HG02970 (cell line): ENCODE measurements around the gene TMPRSS9.
"Not testable (repeated sequence)": the region's sequence is repeated elsewhere in the genome, so short reads cannot be mapped to it uniquely, and the experiment has no call there.

ENCODE experiments used
- ATAC-seq: cut with Tn5 transposase; IDR thresholded peaks from one replicate; pipeline ENCODE4 v1.9.1; 2021; ENCODE audit warnings: mild to moderate bottlenecking, moderate library complexity, moderate number of reproducible peaks; ENCODE audit not compliant: unreplicated experiment, low FRiP score

Gene TMPRSS9

DNA sequence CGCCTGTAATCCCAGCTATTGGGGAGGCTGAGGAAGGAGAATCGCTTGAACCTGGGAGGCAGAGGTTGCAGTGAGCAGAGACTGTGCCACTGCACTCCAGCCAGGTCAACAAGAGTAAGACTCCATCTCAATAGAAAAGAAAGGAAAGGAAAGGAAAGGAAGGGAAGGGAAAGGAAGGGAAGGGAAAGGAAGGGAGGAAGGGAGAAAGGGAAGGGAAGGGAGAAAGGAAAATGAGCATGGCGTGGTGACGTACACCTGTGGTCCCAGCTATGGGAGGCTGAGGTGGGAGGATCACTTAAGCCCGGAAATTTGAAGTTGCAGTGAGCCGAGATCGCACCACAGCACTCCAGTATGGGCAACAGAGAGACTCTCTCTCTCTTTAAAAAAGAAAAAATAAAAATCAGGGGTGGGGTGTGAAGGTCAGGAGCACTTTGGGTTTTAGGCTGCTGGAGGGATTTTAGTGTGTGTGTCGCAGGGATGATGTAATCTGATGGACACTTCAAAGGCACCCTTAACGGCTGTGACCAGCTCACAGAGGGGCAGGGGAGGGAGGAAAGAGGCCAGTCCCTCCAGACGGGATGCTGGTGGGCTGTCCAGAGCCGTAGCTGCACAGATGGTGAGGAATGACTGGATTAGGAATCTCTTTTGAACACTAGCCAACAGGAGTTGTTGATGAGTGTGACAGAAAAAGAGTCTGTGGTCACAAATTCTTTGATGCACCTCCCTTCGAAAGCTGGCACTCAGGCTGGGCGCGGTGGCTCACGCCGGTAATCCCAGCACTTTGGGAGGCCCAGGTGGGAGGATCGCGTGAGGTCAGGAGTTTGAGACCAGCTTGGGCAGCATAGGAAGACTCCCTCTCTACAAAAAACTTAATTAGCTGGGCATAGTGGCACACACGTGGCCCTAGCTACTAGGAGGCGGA lies 27.6 kb downstream of the TMPRSS9 start:
- no peak for ATAC-seq

DNA sequence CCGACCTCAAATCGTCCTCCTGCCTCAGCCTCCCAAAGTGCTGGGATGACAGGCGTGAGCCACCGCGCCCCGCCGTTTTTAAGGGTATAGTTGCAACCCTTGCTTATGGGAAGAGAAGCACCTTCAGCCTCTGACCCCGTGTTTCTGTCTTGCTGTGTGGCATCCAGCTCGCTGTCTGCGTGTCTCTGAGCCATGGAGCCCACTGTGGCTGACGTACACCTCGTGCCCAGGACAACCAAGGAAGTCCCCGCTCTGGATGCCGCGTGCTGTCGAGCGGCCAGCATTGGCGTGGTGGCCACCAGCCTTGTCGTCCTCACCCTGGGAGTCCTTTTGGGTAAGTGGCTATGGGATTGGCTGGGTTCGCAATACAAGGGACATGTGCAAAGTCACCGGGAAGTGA lies 29.5 kb downstream of the TMPRSS9 start:
- no peak for ATAC-seq

DNA sequence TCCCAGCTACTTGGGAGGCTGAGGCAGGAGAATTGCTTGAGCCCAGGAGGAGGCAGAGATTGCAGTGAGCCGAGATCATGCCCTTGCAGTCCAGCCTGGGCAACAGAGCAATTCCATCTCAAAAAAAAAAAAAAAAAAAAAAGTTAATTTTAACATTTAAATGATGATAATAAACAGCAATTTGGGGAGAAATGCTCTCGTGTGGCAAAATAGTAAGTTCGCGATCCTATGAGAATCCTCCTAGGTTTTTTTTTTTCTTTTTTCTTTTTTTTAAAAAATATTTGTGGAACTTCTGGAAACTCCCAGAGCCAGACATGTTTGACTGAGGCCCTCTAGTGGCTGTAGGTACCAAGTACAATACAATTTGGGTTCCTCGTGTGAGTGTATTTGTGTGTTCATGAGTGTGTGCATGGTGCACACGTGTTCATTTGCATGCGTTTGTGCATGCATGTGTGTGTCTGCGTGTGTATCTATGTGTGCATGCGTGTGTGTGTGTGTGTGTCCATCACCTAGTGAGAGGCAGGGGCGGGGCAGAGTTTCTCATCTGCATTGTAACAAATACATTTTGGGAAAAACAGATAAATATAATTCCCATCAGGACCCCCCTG lies 31.2 kb downstream of the TMPRSS9 start:
- no peak for ATAC-seq

GRCh38 chr19:2392366-2392765 lies 32.3 kb downstream of the TMPRSS9 start:
- no peak for ATAC-seq

- not testable (repeated sequence) for ATAC-seq
Measured at GRCh38 chr19:2392899-2393298, 32.8 kb downstream of the TMPRSS9 start.

DNA sequence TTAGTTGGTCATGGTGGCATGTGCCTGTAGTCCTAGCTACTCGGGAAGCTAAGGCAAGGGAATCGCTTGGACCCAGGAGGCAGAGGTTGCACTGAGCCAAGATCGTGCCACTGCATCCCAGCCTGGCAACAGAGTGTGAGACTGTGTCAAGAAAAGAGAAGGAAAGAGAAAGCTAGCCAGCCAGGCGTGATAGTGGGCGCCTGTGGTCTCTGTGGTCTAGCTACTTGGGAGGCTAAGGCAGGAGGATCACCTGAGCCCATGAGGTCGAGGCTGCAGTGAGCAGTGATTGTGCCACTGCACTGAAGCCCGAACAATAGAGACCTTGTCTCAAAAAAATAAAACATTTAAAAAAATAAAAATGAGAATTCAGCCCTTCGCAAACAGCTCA lies 34.0 kb downstream of the TMPRSS9 start:
- no peak for ATAC-seq

- no peak for ATAC-seq
Measured at GRCh38 chr19:2394442-2395292, 34.6 kb downstream of the TMPRSS9 start.

- not testable (repeated sequence) for ATAC-seq
Measured at GRCh38 chr19:2395293-2395829, 35.3 kb downstream of the TMPRSS9 start.

DNA sequence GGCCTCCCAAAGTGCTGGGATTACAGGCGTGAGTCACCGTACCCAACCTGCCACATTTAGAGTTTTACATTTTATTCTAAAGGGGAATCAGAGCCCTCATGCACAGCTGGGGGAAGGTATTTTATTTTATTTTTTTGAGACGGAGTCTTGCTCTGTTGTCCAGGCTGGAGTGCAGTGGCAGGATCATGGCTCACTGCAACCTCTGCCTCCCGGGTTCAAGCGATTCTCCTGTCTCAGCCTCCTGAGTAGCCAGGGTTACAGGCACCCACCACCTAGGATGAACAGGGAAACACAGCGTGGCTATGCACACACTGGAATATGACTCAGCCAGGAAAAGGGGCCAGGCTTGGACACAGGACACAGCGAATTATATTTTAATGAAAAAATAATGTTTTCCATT lies 37.1 kb downstream of the TMPRSS9 start:
- ATAC-seq: not testable (repeated sequence)

GRCh38 chr19:2398735-2399305 lies 38.8 kb downstream of the TMPRSS9 start:
- ATAC-seq: no peak

DNA sequence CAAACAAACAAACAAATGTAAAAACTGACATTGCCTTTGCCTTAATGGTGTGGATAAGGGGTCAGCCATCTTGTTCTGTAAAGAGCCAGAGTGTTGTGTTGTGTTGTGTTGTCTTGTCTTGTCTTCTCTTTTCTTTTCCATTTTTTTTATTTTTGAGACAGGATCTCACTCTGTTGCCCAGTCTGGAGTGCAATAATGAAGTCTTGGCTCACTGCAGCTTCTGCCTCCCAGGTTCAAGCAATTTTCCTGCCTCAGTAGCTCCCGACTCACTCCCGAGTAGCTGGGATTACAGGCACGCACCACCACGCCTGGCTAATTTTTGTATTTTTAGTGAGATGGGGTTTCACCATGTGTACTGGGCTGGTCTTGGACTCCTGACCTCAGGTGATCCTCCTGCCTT lies 39.5 kb downstream of the TMPRSS9 start:
- ATAC-seq: no peak

GRCh38 chr19:2408247-2408646 lies 48.2 kb downstream of the TMPRSS9 start:
- ATAC-seq: no peak

- ATAC-seq: no peak
Measured at GRCh38 chr19:2409352-2409912, 49.4 kb downstream of the TMPRSS9 start.

DNA sequence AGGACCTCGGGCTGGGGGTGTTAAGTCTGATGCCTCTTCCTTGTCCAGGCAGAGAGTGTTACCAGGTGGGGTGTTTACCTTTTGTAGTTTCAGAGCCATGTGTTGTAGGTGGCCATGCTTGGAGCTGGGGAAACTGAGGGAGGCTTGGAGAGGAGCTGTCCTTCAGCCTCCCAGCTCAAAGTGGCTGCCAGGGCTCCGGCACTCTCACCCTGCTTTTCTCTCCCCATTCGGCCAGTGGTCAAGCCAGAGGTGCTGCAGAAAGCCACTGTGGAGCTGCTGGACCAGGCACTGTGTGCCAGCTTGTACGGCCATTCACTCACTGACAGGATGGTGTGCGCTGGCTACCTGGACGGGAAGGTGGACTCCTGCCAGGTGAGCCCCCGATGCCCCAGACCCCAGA lies 50.0 kb downstream of the TMPRSS9 start:
- no peak for ATAC-seq

- no peak for ATAC-seq
Measured at GRCh38 chr19:2411709-2412108, 51.6 kb downstream of the TMPRSS9 start.

- no peak for ATAC-seq
Measured at GRCh38 chr19:2412449-2412848, 52.4 kb downstream of the TMPRSS9 start.

GRCh38 chr19:2413159-2413558 lies 53.1 kb downstream of the TMPRSS9 start:
- ATAC-seq: no peak

DNA sequence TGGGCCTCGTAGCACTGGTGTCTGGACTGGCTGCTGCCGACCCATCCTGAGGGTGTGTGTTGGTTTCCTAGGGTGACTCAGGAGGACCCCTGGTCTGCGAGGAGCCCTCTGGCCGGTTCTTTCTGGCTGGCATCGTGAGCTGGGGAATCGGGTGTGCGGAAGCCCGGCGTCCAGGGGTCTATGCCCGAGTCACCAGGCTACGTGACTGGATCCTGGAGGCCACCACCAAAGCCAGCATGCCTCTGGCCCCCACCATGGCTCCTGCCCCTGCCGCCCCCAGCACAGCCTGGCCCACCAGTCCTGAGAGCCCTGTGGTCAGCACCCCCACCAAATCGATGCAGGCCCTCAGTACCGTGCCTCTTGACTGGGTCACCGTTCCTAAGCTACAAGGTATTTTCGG lies 53.6 kb downstream of the TMPRSS9 start:
- no peak for ATAC-seq

DNA sequence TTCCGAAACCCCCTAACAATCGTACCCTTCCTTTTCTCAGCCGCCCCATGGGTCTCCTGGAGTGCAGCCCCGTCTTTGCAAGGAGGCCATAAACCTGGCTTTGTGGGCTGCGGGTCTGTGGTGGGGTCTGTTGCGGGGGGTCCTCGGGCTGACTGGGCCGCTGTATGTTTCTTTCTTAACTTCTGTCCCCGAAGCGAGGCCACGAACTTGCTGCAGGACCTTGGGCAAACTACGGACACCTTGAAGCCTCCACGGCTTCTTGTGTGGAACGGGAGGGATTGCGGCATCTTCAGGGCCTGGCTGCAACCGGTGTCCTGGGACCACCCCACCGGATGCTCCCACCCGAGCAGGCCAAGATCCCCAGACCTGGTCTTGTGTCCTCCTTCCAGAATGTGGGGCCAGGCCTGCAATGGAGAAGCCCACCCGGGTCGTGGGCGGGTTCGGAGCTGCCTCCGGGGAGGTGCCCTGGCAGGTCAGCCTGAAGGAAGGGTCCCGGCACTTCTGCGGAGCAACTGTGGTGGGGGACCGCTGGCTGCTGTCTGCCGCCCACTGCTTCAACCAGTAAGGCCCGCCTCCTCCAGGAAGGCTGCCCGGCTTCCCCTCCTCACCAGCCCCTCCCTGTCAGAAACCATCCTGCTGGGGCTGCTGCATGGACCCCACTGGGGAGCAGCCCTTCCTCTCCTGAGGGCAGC lies 55.4 kb downstream of the TMPRSS9 start:
- ATAC-seq: no peak

DNA sequence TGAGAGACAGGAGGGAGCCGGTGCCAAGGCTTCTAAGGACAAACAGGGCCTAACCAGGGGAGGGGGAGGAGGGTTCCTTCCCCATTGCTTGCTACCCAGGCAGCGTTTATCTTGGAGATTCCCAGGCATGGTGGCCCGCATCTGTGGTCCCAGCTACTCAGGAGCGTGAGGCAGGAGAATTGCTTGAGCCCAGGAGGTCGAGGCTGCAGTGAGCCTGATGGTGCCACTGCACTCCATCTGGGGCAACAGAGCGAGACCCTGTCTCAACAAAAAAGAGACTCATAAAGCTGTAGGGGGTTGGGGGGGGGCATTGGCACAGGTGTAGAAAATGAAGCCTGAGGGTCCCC lies 55.9 kb downstream of the TMPRSS9 start:
- no peak for ATAC-seq
